DOHH2 (cell line): ENCODE data around the gene PDZRN4.

Source experiments
- EZH2phosphoT487 ChIP-seq: fragments of 200-600 bp; sonication (generic); IDR thresholded peaks from 2 replicates; pipeline ENCODE4 v1.6.1; 2017; ENCODE audit warnings: borderline replicate concordance, mild to moderate bottlenecking, antibody characterized with exemption, low read length, moderate library complexity, mixed read lengths
- TF ChIP-seq, protein P1 (sequence below): fragments of 200-600 bp; sonication (generic); IDR thresholded peaks from one replicate; pipeline ENCODE4 v1.5.1; 2014; ENCODE audit warnings: antibody characterized with exemption, mild to moderate bottlenecking, low read depth, low read length; ENCODE audit not compliant: poor library complexity, severe bottlenecking

DNA sequence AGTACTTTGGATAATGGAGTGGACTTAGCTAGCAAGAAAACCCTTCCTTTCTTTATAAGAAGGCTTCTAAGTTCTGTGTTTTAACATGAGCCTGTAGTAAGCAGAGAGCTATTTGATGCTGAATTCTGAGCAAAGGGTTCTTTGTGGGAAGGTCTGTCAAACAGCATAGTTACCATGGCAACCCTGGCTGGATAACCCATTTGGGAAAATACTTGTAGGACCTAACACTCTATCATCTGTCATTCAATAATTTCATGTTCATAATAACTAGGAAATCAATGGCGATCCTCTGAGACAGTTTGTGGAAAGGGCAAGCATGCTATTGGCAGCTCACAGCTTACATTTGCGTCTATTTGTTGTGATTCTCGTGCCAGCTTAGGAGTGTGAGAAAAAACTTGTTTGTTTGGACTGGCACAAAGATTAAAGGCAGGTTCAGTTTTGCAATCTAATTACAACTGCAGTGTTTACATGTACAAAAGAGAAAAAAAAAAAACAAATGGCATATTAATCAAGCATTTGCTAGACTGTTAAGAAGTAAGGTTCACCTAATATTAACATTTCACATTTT is 219.2 kb downstream of the PDZRN4 start:
- TF ChIP-seq, protein P1, sequence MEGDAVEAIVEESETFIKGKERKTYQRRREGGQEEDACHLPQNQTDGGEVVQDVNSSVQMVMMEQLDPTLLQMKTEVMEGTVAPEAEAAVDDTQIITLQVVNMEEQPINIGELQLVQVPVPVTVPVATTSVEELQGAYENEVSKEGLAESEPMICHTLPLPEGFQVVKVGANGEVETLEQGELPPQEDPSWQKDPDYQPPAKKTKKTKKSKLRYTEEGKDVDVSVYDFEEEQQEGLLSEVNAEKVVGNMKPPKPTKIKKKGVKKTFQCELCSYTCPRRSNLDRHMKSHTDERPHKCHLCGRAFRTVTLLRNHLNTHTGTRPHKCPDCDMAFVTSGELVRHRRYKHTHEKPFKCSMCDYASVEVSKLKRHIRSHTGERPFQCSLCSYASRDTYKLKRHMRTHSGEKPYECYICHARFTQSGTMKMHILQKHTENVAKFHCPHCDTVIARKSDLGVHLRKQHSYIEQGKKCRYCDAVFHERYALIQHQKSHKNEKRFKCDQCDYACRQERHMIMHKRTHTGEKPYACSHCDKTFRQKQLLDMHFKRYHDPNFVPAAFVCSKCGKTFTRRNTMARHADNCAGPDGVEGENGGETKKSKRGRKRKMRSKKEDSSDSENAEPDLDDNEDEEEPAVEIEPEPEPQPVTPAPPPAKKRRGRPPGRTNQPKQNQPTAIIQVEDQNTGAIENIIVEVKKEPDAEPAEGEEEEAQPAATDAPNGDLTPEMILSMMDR = no peak
- no peak for TF ChIP-seq EZH2phosphoT487
